Measurements from ENCODE around the gene SPACA7.

Gene SPACA7

DNA sequence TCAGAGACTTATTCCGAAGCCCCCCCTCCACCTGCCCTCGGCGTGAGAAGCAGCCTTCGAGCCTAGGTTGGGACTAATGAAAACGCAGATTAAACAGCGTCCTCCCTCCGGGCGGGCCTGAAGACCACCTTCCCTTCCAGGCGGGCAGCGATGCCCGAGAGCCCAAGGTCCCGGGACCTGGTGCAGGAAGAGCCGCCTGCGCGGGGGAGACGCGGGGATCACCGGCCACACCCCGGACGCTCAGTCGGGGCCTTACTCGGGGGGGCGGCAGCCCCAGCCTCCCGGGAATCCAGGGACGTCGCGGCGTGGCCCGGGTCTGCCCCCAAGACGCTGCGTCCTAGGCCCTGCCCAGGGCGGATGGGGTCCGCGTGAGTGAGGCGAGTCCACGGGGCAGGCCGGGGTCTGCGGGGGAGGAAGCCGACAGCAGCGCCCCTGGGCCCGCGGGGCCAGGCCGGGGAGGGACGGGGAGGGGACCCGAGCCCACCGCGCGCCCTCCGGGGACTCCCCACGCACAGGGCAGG lies 33.3 kb upstream of the SPACA7 start:
- ChIA-PET POLR2A (no interaction called here), CTCF (no interaction called here)
- TF ChIP-seq, protein P1, sequence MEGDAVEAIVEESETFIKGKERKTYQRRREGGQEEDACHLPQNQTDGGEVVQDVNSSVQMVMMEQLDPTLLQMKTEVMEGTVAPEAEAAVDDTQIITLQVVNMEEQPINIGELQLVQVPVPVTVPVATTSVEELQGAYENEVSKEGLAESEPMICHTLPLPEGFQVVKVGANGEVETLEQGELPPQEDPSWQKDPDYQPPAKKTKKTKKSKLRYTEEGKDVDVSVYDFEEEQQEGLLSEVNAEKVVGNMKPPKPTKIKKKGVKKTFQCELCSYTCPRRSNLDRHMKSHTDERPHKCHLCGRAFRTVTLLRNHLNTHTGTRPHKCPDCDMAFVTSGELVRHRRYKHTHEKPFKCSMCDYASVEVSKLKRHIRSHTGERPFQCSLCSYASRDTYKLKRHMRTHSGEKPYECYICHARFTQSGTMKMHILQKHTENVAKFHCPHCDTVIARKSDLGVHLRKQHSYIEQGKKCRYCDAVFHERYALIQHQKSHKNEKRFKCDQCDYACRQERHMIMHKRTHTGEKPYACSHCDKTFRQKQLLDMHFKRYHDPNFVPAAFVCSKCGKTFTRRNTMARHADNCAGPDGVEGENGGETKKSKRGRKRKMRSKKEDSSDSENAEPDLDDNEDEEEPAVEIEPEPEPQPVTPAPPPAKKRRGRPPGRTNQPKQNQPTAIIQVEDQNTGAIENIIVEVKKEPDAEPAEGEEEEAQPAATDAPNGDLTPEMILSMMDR (IDR thresholded peaks at IDR 0.05; ENCODE audit: control extremely low read depth, extremely low read depth, low read depth, missing control alignments): no peak
- DNase-seq (ENCODE audit: extremely low spot score): no peak

DNA sequence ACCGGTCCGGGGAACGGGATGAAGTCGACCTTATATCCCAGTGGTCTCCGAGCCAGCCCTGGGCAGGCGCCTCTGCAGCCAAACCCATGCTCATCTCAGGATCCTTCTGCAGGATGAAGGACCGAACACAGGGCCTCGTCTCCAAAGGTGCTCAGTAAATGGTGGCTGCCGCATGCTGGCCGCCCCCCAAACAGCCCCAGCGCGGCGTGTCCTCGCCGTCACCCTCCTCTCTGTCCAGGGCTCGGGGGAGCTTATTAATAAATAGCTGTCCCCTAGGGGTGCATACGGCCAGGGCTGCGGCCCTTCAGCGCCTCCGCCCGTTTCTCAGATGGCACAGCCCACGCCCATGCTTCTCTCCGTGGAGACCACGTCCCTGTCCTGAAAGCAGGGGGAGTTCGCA lies 32.6 kb upstream of the SPACA7 start:
- no peak for DNase-seq (ENCODE audit: extremely low spot score)
- ChIA-PET POLR2A (no interaction called here), CTCF (no interaction called here)
- TF ChIP-seq, protein P1 (IDR thresholded peaks at IDR 0.05; ENCODE audit: control extremely low read depth, extremely low read depth, low read depth, missing control alignments): no peak

DNA sequence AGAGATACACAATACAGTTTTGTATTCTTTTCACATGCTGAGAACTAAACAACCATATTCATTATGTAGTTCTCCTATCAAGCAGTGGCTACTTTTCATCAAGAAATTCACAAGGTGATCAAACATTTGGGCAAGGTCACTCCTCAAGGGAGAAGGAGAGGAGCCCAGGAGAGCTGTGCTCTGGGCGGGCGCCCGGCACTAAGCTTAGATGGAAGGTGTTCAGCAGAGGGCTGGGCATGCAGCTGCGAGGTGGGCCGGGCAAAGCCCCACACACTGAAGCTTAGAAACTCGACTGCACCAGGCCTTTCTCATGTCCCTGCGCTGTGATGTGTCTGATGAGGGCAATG lies 30.4 kb upstream of the SPACA7 start:
- POLR2A ChIA-PET: no interaction called here
- CTCF ChIA-PET: no interaction called here
- no peak for DNase-seq (ENCODE audit: extremely low spot score)
- TF ChIP-seq, protein P1 (IDR thresholded peaks at IDR 0.05; ENCODE audit: control extremely low read depth, extremely low read depth, low read depth, missing control alignments): no peak

DNA sequence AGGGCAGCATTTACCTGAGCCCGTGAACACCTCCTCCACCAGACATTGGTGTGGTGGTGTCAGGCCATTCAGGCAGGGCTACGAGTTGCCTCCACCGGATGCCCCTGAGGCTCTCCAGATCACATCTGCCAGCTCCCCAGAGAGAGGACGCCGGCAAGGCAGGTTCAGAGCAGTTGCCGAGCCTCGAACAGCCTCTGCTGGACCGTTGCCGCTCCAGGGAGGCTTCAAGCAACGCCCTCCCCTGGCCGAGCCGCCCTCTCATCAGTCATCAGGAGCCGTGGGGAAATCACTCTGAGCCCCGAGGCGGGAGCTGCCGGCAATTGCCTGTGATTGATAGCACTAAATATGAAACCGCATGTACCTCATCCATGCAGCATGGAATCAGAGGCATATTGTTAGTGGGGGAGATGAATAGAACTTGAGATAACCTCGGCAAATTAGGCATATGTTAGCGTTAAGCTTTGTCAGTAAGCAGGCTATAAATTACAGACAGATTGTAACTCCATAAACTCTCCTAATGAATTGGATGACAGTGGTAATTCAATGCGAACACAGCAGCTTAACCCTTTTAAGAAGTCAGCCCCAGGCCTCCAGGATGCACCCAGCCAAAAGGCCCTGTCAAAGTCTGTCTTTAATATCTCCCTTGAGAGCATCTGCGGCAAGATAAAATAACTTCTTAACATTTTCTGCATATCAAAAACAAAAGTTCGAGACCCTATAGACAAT lies 29.8 kb upstream of the SPACA7 start:
- no peak for DNase-seq (ENCODE audit: extremely low spot score)
- POLR2A ChIA-PET: no interaction called here
- TF ChIP-seq, protein P1 (IDR thresholded peaks at IDR 0.05; ENCODE audit: control extremely low read depth, extremely low read depth, low read depth, missing control alignments): no peak
- CTCF ChIA-PET: no interaction called here

DNA sequence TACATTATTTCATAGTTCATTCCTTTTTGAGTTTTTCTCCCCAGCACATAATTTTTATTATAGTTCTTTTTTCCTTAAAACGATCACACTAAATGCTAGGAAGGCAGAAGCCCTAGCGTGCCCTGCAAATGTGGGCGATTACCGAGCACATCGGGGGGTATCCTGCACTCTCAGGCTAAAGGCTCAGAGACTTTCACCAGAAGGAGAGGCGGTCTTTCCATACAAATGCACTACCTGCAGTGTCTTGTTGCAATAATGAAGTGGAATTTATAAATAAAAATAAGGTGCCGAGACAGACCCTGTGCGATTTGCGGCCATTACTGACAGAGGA lies 29.3 kb upstream of the SPACA7 start:
- TF ChIP-seq, protein P1 (IDR thresholded peaks at IDR 0.05; ENCODE audit: control extremely low read depth, extremely low read depth, low read depth, missing control alignments): no peak
- CTCF ChIA-PET: no interaction called here
- no peak for DNase-seq (ENCODE audit: extremely low spot score)
- POLR2A ChIA-PET: no interaction called here

DNA sequence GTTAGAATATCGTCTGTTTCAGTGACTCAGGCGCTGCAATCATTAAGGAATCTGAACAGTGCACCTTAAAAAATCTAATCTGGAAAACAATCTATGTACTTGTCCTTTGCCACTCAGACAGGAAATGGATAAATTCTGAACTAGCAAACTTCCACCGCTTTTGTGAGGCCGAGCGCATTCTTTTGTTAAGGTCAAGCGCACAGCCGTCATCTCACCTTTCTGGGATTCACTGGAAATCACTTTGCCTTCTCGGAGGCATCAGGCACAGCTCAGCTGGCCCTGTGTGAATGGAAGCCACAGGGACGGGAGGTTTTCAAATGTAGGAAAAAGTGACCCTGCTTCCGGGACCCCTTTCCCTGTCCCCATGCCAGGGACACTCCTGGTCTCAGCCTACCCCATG lies 28.2 kb upstream of the SPACA7 start:
- CTCF ChIA-PET: no interaction called here
- POLR2A ChIA-PET: no interaction called here
- no peak for DNase-seq (ENCODE audit: extremely low spot score)
- TF ChIP-seq, protein P1 (IDR thresholded peaks at IDR 0.05; ENCODE audit: control extremely low read depth, extremely low read depth, low read depth, missing control alignments): no peak

All from GM10248 (cell line).